Measurements from ENCODE around the gene PRRT4. TPM values are rescaled to one million over a fixed set of nuclear protein-coding genes. Genes with fewer than 3 reads are reported as not detected.

PRRT4 gene
- total RNA-seq, 1 donor from 2014 or later, result 9.5 TPM

GRCh38 chr7:128322040-128322643, 39.3 kb downstream of the PRRT4 start:
- Mint-ChIP-seq H3K27me3 (ENCODE audit: low read depth) (no peaks in the 10 kb centered on the region), H3K9me3 (no peaks in the 10 kb centered on the region), H3K4me3 (no peak overlapping the region), H3K36me3 (peaks cover 51% of the 10 kb centered on the region), H3K27ac (no peak overlapping the region), H3K4me1 (no peaks in the 10 kb centered on the region)
- DNase-seq (ENCODE audit: low spot score in 2 of 2, unreplicated experiment in 2 of 2), result no peak
- TF ChIP-seq CTCF (IDR thresholded peaks at IDR 0.05; ENCODE audit: unreplicated experiment), result no peak

- no peak overlapping the region for H3K4me3 Mint-ChIP-seq
- no peak overlapping the region for H3K27ac Mint-ChIP-seq
- H3K27me3 Mint-ChIP-seq (ENCODE audit: low read depth), result no peaks in the 10 kb centered on the region
- H3K4me1 Mint-ChIP-seq, result no peaks in the 10 kb centered on the region
- TF ChIP-seq CTCF (IDR thresholded peaks at IDR 0.05; ENCODE audit: unreplicated experiment), result no peak
- no peak for DNase-seq (ENCODE audit: low spot score in 2 of 2, unreplicated experiment in 2 of 2)
- H3K36me3 Mint-ChIP-seq, result peaks cover 49% of the 10 kb centered on the region
- no peaks in the 10 kb centered on the region for H3K9me3 Mint-ChIP-seq
Measured at GRCh38 chr7:128321044-128321422, 40.5 kb downstream of the PRRT4 start.

- no peaks in the 10 kb centered on the region for H3K4me1 Mint-ChIP-seq
- H3K4me3 Mint-ChIP-seq, result no peak overlapping the region
- H3K27me3 Mint-ChIP-seq (ENCODE audit: low read depth), result no peaks in the 10 kb centered on the region
- peaks cover 49% of the 10 kb centered on the region for H3K36me3 Mint-ChIP-seq
- H3K27ac Mint-ChIP-seq, result no peak overlapping the region
- no peak for DNase-seq (ENCODE audit: low spot score in 2 of 2, unreplicated experiment in 2 of 2)
- TF ChIP-seq CTCF (IDR thresholded peaks at IDR 0.05; ENCODE audit: unreplicated experiment), result no peak
- no peaks in the 10 kb centered on the region for H3K9me3 Mint-ChIP-seq
Measured at GRCh38 chr7:128318691-128319090, 42.8 kb downstream of the PRRT4 start.

- H3K27ac Mint-ChIP-seq, result no peak overlapping the region
- DNase-seq (ENCODE audit: low spot score in 2 of 2, unreplicated experiment in 2 of 2), result no peak
- TF ChIP-seq CTCF (IDR thresholded peaks at IDR 0.05; ENCODE audit: unreplicated experiment), result no peak
- H3K27me3 Mint-ChIP-seq (ENCODE audit: low read depth), result no peaks in the 10 kb centered on the region
- no peaks in the 10 kb centered on the region for H3K4me1 Mint-ChIP-seq
- H3K36me3 Mint-ChIP-seq, result peaks cover 63% of the 10 kb centered on the region
- H3K4me3 Mint-ChIP-seq, result no peak overlapping the region
- H3K9me3 Mint-ChIP-seq, result no peaks in the 10 kb centered on the region
Measured at GRCh38 chr7:128311013-128311412, 50.5 kb downstream of the PRRT4 start.

- no peak overlapping the region for H3K27ac Mint-ChIP-seq
- TF ChIP-seq CTCF (IDR thresholded peaks at IDR 0.05; ENCODE audit: unreplicated experiment), result no peak
- peaks cover 61% of the 10 kb centered on the region for H3K36me3 Mint-ChIP-seq
Measured at GRCh38 chr7:128310499-128310898, 51.0 kb downstream of the PRRT4 start.

GRCh38 chr7:128309976-128310375, 51.5 kb downstream of the PRRT4 start:
- Mint-ChIP-seq H3K4me1 (no peaks in the 10 kb centered on the region), H3K27ac (no peak overlapping the region), H3K36me3 (peaks cover 58% of the 10 kb centered on the region), H3K27me3 (ENCODE audit: low read depth) (no peaks in the 10 kb centered on the region), H3K9me3 (no peaks in the 10 kb centered on the region), H3K4me3 (no peak overlapping the region)
- no peak for TF ChIP-seq CTCF (IDR thresholded peaks at IDR 0.05; ENCODE audit: unreplicated experiment)
- DNase-seq (ENCODE audit: low spot score in 2 of 2, unreplicated experiment in 2 of 2), result no peak

More at GRCh38 chr7:128310499-128310898, 51.0 kb downstream of the PRRT4 start:
- no peaks in the 10 kb centered on the region for H3K9me3 Mint-ChIP-seq
- H3K4me3 Mint-ChIP-seq, result no peak overlapping the region
- no peaks in the 10 kb centered on the region for H3K4me1 Mint-ChIP-seq
- DNase-seq (ENCODE audit: low spot score in 2 of 2, unreplicated experiment in 2 of 2), result no peak
- no peaks in the 10 kb centered on the region for H3K27me3 Mint-ChIP-seq (ENCODE audit: low read depth)
